Left ventricle myocardium inferior (tissue), 1 donor: ENCODE results near the gene RNASEH2B. TPM values are rescaled to one million over a fixed set of nuclear protein-coding genes. Genes with fewer than 3 reads are reported as not detected.

Experiments
- DNase-seq: peaks from one replicate; pipeline ENCODE4 v3.0.0-alpha.2; 2020
- H3K27ac ChIP-seq: fragments of 200-600 bp; replicated peaks from 2 replicates; pipeline ENCODE4 v1.8.0; 2021
- H3K27me3 ChIP-seq: fragments of 200-600 bp; 2 replicates; pipeline ENCODE4 v1.8.0; 2021; ENCODE audit warnings: low read depth
- H3K36me3 ChIP-seq: fragments of 200-600 bp; 2 replicates; pipeline ENCODE4 v1.8.0; 2021
- H3K4me1 ChIP-seq: fragments of 200-600 bp; 2 replicates; pipeline ENCODE4 v1.8.0; 2021
- H3K4me3 ChIP-seq: fragments of 200-600 bp; 2 replicates; pipeline ENCODE4 v1.8.0; 2021; ENCODE audit warnings: mild to moderate bottlenecking, moderate library complexity
- H3K9me3 ChIP-seq: fragments of 200-600 bp; replicated peaks from 2 replicates; pipeline ENCODE4 v1.8.0; 2021
- CTCF ChIP-seq: fragments of 200-600 bp; IDR thresholded peaks from 2 replicates; pipeline ENCODE4 v1.8.0; 2021; ENCODE audit warnings: antibody characterized with exemption, mild to moderate bottlenecking, borderline replicate concordance
- intact Hi-C: fragments of 100-400 bp; cut with micrococcal nuclease; formaldehyde crosslinking; loops from one replicate; pipeline ENCODE4 v1.11.0; 2022
- total RNA-seq: library from RNA; stranded (reverse); fragmentation: NEBNext Ultra II Directional; extraction: Animal tissue kit (Norgen Biotek cat#: 25700); gene quantifications from one replicate; pipeline ENCODE4 v1.2.1, GENCODE V29; 2021
- donor health status: DM: no; HTN: yes; CAD: no; lungs with severe emphysema.

Gene RNASEH2B
- total RNA-seq, 1 donor from 2014 or later: 42.7 TPM

- Histone ChIP-seq H3K27me3 (no peaks in the 10 kb centered on the region), H3K27ac (no peak overlapping the region), H3K9me3 (no peaks in the 10 kb centered on the region), H3K4me3 (no peak overlapping the region), H3K4me1 (peaks cover 8% of the 10 kb centered on the region), H3K36me3 (no peaks in the 10 kb centered on the region)
- intact Hi-C loops: no loop called here
- DNase-seq: no peak
- no peak for TF ChIP-seq CTCF
These were observed 16.3 kb upstream of the RNASEH2B start for GRCh38 chr13:50893211-50893852.

GRCh38 chr13:50894012-50894411 lies 15.6 kb upstream of the RNASEH2B start:
- intact Hi-C loops: no loop called here
- no peak for DNase-seq
- H3K4me1 ChIP-seq: peaks cover 8% of the 10 kb centered on the region
- H3K9me3 ChIP-seq: no peaks in the 10 kb centered on the region
- no peak for TF ChIP-seq CTCF
- H3K4me3 ChIP-seq: no peak overlapping the region
- H3K36me3 ChIP-seq: no peaks in the 10 kb centered on the region
- H3K27ac ChIP-seq: no peak overlapping the region
- no peaks in the 10 kb centered on the region for H3K27me3 ChIP-seq

GRCh38 chr13:50894504-50894903 lies 15.1 kb upstream of the RNASEH2B start:
- Histone ChIP-seq H3K4me3 (no peak overlapping the region), H3K27me3 (no peaks in the 10 kb centered on the region), H3K9me3 (no peaks in the 10 kb centered on the region), H3K27ac (no peak overlapping the region), H3K36me3 (no peaks in the 10 kb centered on the region), H3K4me1 (peaks cover 8% of the 10 kb centered on the region)
- intact Hi-C loops: no loop called here
- no peak for DNase-seq
- TF ChIP-seq CTCF: no peak

GRCh38 chr13:50898338-50898737 lies 11.3 kb upstream of the RNASEH2B start:
- no peak for DNase-seq
- Histone ChIP-seq H3K9me3 (no peaks in the 10 kb centered on the region), H3K36me3 (no peaks in the 10 kb centered on the region), H3K27ac (no peak overlapping the region), H3K4me3 (no peak overlapping the region), H3K27me3 (no peaks in the 10 kb centered on the region), H3K4me1 (peaks cover 8% of the 10 kb centered on the region)
- TF ChIP-seq CTCF: no peak
- intact Hi-C loops: no loop called here

- no peaks in the 10 kb centered on the region for H3K36me3 ChIP-seq
- intact Hi-C loops: no loop called here
These were observed 7.9 kb upstream of the RNASEH2B start for GRCh38 chr13:50901701-50902100.

More at GRCh38 chr13:50901701-50902100, 7.9 kb upstream of the RNASEH2B start:
- no peaks in the 10 kb centered on the region for H3K9me3 ChIP-seq
- H3K4me3 ChIP-seq: no peak overlapping the region
- no peaks in the 10 kb centered on the region for H3K4me1 ChIP-seq
- no peak overlapping the region for H3K27ac ChIP-seq
- H3K27me3 ChIP-seq: no peaks in the 10 kb centered on the region
- no peak for TF ChIP-seq CTCF
- DNase-seq: no peak
